HepG2 (cell line): Measurements from ENCODE around the gene TBC1D14. TPM values are rescaled to one million over a fixed set of nuclear protein-coding genes. Genes with fewer than 3 reads are reported as not detected.

Source experiments
- ATF1 ChIP-seq: IDR thresholded peaks from 2 replicates; pipeline ENCODE4 v1.6.1; 2016; ENCODE audit warnings: mild to moderate bottlenecking, control low read depth
- BATF2 ChIP-seq: sonication (generic); formaldehyde crosslinking; IDR thresholded peaks from 2 replicates; pipeline ENCODE4 v1.8.0; 2022; ENCODE audit warnings: mild to moderate bottlenecking, missing genetic modification reagents, moderate library complexity
- CBX2 ChIP-seq, 2 experiments: fragments of 200-600 bp in 1 of 2; sonication (generic); formaldehyde crosslinking in 1 of 2; IDR thresholded peaks; 2 replicates each; pipeline versions ENCODE4 v1.7.0 to v1.8.1; 2018 to 2022; ENCODE audit warnings: low read depth in 2 of 2, low read length in 1 of 2, mild to moderate bottlenecking in 1 of 2, missing genetic modification reagents in 1 of 2
- CSRNP2 ChIP-seq: sonication (generic); formaldehyde crosslinking; conservative IDR thresholded peaks from 2 replicates; pipeline ENCODE4 v1.8.0; 2022; ENCODE audit warnings: low read depth, missing genetic modification reagents
- GPN1 ChIP-seq: sonication (generic); formaldehyde crosslinking; IDR thresholded peaks from 2 replicates; pipeline ENCODE4 v1.5.1; 2020; ENCODE audit warnings: missing genetic modification reagents, borderline replicate concordance
- KDM6A ChIP-seq: IDR thresholded peaks from 2 replicates; pipeline ENCODE4 v1.6.1; 2016; ENCODE audit warnings: low read depth
- MEF2D ChIP-seq: sonication (generic); formaldehyde crosslinking; IDR thresholded peaks from 2 replicates; pipeline ENCODE4 v1.5.1; 2020; ENCODE audit warnings: mild to moderate bottlenecking, missing genetic modification reagents
- NR2F2 ChIP-seq: IDR thresholded peaks from 2 replicates; pipeline ENCODE4 v1.6.1; 2012; ENCODE audit warnings: low read depth, inconsistent platforms, borderline replicate concordance
- PAWR ChIP-seq: sonication (generic); formaldehyde crosslinking; IDR thresholded peaks from 2 replicates; pipeline ENCODE4 v1.4.0; 2020; ENCODE audit warnings: missing genetic modification reagents, mild to moderate bottlenecking, borderline replicate concordance
- PRMT3 ChIP-seq: sonication (generic); formaldehyde crosslinking; IDR thresholded peaks from 2 replicates; pipeline ENCODE4 v1.8.1; 2022; ENCODE audit warnings: low read depth, mild to moderate bottlenecking, moderate library complexity, missing genetic modification reagents, borderline replicate concordance
- SMAD1 ChIP-seq: sonication (generic); formaldehyde crosslinking; IDR thresholded peaks from 2 replicates; pipeline ENCODE4 v1.4.0; 2020; ENCODE audit warnings: missing genetic modification reagents, low read depth, mild to moderate bottlenecking, borderline replicate concordance
- XRCC5 ChIP-seq: fragments of 200-400 bp; formaldehyde crosslinking; optimal IDR thresholded peaks from 2 replicates; pipeline ENCODE3; 2017; ENCODE audit warnings: mild to moderate bottlenecking, low read length
- ZNF10 ChIP-seq: sonication (generic); formaldehyde crosslinking; IDR thresholded peaks from 2 replicates; pipeline ENCODE4 v1.4.0; 2020; ENCODE audit warnings: mild to moderate bottlenecking, low read depth, missing genetic modification reagents, borderline replicate concordance
- ZNF180 ChIP-seq: sonication (generic); formaldehyde crosslinking; IDR thresholded peaks from 2 replicates; pipeline ENCODE4 v1.4.0; 2020; ENCODE audit warnings: low read depth, missing genetic modification reagents, borderline replicate concordance
- ZNF460 ChIP-seq: sonication (generic); formaldehyde crosslinking; IDR thresholded peaks from 2 replicates; pipeline ENCODE4 v1.5.1; 2020; ENCODE audit warnings: missing genetic modification reagents, mild to moderate bottlenecking, borderline replicate concordance
- polyA plus RNA-seq, 8 experiments: library from polyadenylated mRNA; depleted of rRNA in 3 of 8; stranded (reverse) in 7 of 8; unstranded in 1 of 8; fragments of >200 nt; fragmentation: Illumina TruSeq in 4 of 8; extraction: Trizol in 4 of 8; gene quantifications; 2 replicates each; pipeline versions ENCODE4 v1.2.1 to v1.2.3, GENCODE V29; 2011 to 2016; ENCODE audit warnings: low read depth in 4 of 8, missing spikeins in 1 of 8, mixed read lengths in 1 of 8; ENCODE audit not compliant: insufficient read depth in 1 of 8
- total RNA-seq, 5 experiments: library from RNA; depleted of rRNA; stranded (reverse); fragments of >200 nt; fragmentation: Illumina TruSeq; extraction: Trizol; gene quantifications; 2 replicates each; pipeline ENCODE4 v1.2.3, GENCODE V29; 2016; ENCODE audit warnings: low read depth in 1 of 5
- TF ChIP-seq, protein P1 (sequence below): sonication (generic); formaldehyde crosslinking; IDR thresholded peaks from 2 replicates; pipeline ENCODE4 v1.8.1; 2022; ENCODE audit warnings: mild to moderate bottlenecking, missing genetic modification reagents
- TF ChIP-seq, protein P2 (sequence below): sonication (generic); formaldehyde crosslinking; IDR thresholded peaks from 2 replicates; pipeline ENCODE4 v1.4.0; 2020; ENCODE audit warnings: low read depth, mild to moderate bottlenecking, missing genetic modification reagents
- TF ChIP-seq, protein P3 (sequence below): sonication (generic); formaldehyde crosslinking; conservative IDR thresholded peaks from 2 replicates; pipeline ENCODE4 v1.8.0; 2022; ENCODE audit warnings: mild to moderate bottlenecking, moderate library complexity, missing genetic modification reagents
- TF ChIP-seq, protein P4 (sequence below): sonication (generic); formaldehyde crosslinking; conservative IDR thresholded peaks from 2 replicates; pipeline ENCODE4 v1.8.0; 2022; ENCODE audit warnings: missing genetic modification reagents

The TBC1D14 gene
- total and polyA plus RNA-seq, 2 of the 13 experiments (the other 11 are each of a cell fraction or from before 2014, with no cell fraction given) = 29.5 to 46.5 TPM

- TF ChIP-seq, protein P1, sequence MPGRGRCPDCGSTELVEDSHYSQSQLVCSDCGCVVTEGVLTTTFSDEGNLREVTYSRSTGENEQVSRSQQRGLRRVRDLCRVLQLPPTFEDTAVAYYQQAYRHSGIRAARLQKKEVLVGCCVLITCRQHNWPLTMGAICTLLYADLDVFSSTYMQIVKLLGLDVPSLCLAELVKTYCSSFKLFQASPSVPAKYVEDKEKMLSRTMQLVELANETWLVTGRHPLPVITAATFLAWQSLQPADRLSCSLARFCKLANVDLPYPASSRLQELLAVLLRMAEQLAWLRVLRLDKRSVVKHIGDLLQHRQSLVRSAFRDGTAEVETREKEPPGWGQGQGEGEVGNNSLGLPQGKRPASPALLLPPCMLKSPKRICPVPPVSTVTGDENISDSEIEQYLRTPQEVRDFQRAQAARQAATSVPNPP (CRISPR knock-in tag) = peak; percentile 81
- TF ChIP-seq PAWR (CRISPR knock-in tag) = no peak
- no peak for TF ChIP-seq CBX2 (IDR thresholded peaks at IDR 0.05; ENCODE audit: low read depth, low read length)
- 0 out of 2 replicates have a peak, but pooled peaks have one; percentile 64 for TF ChIP-seq CBX2 (CRISPR knock-in tag; IDR thresholded peaks at IDR 0.05; ENCODE audit: low read depth)
- TF ChIP-seq ATF1 (CRISPR knock-in tag) = peak; percentile 72
- TF ChIP-seq, protein P2, sequence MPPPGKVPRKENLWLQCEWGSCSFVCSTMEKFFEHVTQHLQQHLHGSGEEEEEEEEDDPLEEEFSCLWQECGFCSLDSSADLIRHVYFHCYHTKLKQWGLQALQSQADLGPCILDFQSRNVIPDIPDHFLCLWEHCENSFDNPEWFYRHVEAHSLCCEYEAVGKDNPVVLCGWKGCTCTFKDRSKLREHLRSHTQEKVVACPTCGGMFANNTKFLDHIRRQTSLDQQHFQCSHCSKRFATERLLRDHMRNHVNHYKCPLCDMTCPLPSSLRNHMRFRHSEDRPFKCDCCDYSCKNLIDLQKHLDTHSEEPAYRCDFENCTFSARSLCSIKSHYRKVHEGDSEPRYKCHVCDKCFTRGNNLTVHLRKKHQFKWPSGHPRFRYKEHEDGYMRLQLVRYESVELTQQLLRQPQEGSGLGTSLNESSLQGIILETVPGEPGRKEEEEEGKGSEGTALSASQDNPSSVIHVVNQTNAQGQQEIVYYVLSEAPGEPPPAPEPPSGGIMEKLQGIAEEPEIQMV (CRISPR knock-in tag) = 0 out of 2 replicates have a peak, but pooled peaks have one; percentile 35
- peak; percentile 65; the same call in 1 of the 2 replicates for TF ChIP-seq NR2F2
- TF ChIP-seq, protein P3, sequence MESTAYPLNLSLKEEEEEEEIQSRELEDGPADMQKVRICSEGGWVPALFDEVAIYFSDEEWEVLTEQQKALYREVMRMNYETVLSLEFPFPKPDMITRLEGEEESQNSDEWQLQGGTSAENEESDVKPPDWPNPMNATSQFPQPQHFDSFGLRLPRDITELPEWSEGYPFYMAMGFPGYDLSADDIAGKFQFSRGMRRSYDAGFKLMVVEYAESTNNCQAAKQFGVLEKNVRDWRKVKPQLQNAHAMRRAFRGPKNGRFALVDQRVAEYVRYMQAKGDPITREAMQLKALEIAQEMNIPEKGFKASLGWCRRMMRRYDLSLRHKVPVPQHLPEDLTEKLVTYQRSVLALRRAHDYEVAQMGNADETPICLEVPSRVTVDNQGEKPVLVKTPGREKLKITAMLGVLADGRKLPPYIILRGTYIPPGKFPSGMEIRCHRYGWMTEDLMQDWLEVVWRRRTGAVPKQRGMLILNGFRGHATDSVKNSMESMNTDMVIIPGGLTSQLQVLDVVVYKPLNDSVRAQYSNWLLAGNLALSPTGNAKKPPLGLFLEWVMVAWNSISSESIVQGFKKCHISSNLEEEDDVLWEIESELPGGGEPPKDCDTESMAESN (CRISPR knock-in tag) = peak; percentile 65; the same call in 1 of the 2 replicates
- peak; percentile 96 for TF ChIP-seq KDM6A (CRISPR knock-in tag)
- no peak; the same call in 1 of the 2 replicates for TF ChIP-seq ZNF460
- TF ChIP-seq MEF2D = peak; percentile 73; the same call in 1 of the 2 replicates
- TF ChIP-seq SMAD1 (CRISPR knock-in tag) = no peak
- TF ChIP-seq XRCC5 = peak; percentile 69
- TF ChIP-seq GPN1 (CRISPR knock-in tag) = no peak
- TF ChIP-seq PRMT3 (CRISPR knock-in tag) = no peak
- TF ChIP-seq, protein P4, sequence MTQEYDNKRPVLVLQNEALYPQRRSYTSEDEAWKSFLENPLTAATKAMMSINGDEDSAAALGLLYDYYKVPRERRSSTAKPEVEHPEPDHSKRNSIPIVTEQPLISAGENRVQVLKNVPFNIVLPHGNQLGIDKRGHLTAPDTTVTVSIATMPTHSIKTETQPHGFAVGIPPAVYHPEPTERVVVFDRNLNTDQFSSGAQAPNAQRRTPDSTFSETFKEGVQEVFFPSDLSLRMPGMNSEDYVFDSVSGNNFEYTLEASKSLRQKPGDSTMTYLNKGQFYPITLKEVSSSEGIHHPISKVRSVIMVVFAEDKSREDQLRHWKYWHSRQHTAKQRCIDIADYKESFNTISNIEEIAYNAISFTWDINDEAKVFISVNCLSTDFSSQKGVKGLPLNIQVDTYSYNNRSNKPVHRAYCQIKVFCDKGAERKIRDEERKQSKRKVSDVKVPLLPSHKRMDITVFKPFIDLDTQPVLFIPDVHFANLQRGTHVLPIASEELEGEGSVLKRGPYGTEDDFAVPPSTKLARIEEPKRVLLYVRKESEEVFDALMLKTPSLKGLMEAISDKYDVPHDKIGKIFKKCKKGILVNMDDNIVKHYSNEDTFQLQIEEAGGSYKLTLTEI (CRISPR knock-in tag) = no peak
- no peak for TF ChIP-seq CSRNP2 (CRISPR knock-in tag)
- no peak for TF ChIP-seq ZNF10 (CRISPR knock-in tag)
- TF ChIP-seq BATF2 (CRISPR knock-in tag) = peak; percentile 19; the same call in 1 of the 2 replicates
- TF ChIP-seq ZNF180 (CRISPR knock-in tag) = no peak
Observed at GRCh38 chr4:6893449-6894085, 16.1 kb upstream of the TBC1D14 start (continued).
